ENCODE results near the gene CFAP300.

Gene CFAP300

DNA sequence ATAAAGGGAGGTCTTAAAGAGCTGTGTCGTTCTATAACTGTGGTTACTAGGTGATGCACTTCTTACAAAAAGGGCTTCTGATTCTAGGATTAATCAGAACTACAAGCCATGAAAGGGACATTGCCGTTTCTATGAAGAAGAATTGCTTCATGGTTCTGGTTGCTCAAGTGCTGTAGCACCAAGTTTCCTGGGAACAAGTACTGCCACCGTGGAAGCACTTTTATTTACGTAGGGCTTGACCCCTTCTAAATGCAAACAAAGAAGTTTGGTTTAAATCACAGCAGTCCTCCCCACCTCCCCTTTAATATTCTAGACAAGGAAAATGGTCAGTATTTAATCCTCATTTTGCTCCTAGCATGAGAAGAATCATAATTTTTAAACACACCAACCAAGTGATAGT lies 72.8 kb downstream of the CFAP300 start:
- no peak for DNase-seq

DNA sequence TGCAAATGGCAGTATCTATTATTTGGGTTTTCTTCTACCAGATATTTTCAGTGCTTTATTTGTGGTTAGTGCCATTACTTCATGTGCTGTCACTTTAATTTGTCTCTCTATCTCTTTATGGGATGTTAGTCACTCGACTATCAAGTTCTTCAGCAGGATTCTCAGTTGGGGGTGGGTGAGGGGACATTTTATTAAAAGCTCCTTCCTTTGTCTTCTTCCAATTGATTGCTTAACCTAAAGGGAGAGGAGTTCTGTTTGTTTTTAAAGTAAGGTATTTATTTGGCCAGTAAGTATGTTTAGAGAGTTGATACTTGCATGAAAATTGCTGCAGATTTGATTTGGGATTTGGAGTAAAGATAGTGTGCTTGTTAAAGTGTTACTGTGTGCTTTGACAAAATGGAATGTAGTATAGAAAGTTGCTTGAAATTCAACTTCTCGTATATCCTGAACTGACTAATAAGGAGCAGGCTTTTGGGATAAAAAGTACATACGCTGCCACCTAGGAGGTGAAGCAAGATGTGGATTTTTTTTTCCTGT lies 73.3 kb downstream of the CFAP300 start:
- no peak for DNase-seq

DNA sequence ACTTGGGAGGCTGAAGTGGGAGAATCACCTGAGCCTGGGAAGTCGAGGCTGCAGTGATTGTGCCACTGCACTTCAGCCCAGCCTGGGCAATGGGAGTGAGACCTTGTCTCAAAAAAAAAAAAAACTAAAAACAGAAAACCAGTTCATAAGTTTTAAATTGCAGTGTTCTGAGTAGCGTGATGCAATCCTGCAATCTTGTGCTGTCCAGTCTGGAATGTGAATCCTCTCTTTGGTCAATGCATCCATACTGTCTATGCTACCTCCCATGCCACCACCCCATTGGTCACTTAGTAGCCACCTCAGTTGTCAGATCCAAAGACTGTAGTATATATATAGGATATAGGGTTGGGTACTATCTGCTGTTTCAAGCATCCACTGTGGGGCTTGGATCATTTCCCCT lies 74.1 kb downstream of the CFAP300 start:
- no peak for DNase-seq
